HepG2 (cell line): Measurements from ENCODE around the gene RING1. TPM values are rescaled to one million over a fixed set of nuclear protein-coding genes. Genes with fewer than 3 reads are reported as not detected.
A peak's percentile ranks its signal among the peaks of the same experiment; 100 is the strongest.

Experiments used
- CTCF ChIP-seq: sonication (generic); formaldehyde crosslinking; IDR thresholded peaks from 2 replicates; pipeline ENCODE4 v1.5.0; 2020; ENCODE audit warnings: mild to moderate bottlenecking, missing genetic modification reagents, moderate library complexity
- HCFC1 ChIP-seq: fragments of 150-350 bp; IDR thresholded peaks from 2 replicates; pipeline ENCODE4 v1.6.1; 2014; ENCODE audit warnings: low read depth, low read length
- HDAC1 ChIP-seq: sonication (generic); formaldehyde crosslinking; IDR thresholded peaks from 2 replicates; pipeline ENCODE4 v1.5.1; 2020; ENCODE audit warnings: mild to moderate bottlenecking, missing genetic modification reagents
- HOXA3 ChIP-seq: sonication (generic); formaldehyde crosslinking; IDR thresholded peaks from 2 replicates; pipeline ENCODE4 v1.5.0; 2020; ENCODE audit warnings: missing genetic modification reagents
- NFATC3 ChIP-seq: sonication (generic); formaldehyde crosslinking; IDR thresholded peaks from 2 replicates; pipeline ENCODE4 v1.5.1; 2020; ENCODE audit warnings: mild to moderate bottlenecking, missing genetic modification reagents
- PAXIP1 ChIP-seq: sonication (generic); formaldehyde crosslinking; conservative IDR thresholded peaks from 2 replicates; pipeline ENCODE4 v1.4.0; 2020; ENCODE audit warnings: mild to moderate bottlenecking, missing genetic modification reagents, moderate library complexity
- POGZ ChIP-seq: sonication (generic); formaldehyde crosslinking; IDR thresholded peaks from 2 replicates; pipeline ENCODE4 v1.4.0; 2020; ENCODE audit warnings: mild to moderate bottlenecking, missing genetic modification reagents
- RFX3 ChIP-seq: IDR thresholded peaks from 2 replicates; pipeline ENCODE4 v1.6.1; 2016; ENCODE audit warnings: missing biosample characterization, missing genetic modification reagents
- SNAI1 ChIP-seq: sonication (generic); formaldehyde crosslinking; IDR thresholded peaks from 2 replicates; pipeline ENCODE4 v1.5.0; 2020; ENCODE audit warnings: mild to moderate bottlenecking, missing genetic modification reagents, borderline replicate concordance
- SRSF1 ChIP-seq: fragments of 200-400 bp; formaldehyde crosslinking; optimal IDR thresholded peaks from 2 replicates; pipeline ENCODE3; 2017; ENCODE audit warnings: mild to moderate bottlenecking, low read depth, low read length, moderate library complexity
- THYN1 ChIP-seq: sonication (generic); formaldehyde crosslinking; IDR thresholded peaks from 2 replicates; pipeline ENCODE4 v1.8.1; 2023; ENCODE audit warnings: low read depth, mild to moderate bottlenecking, moderate library complexity, missing genetic modification reagents, borderline replicate concordance
- ZNF136 ChIP-seq: sonication (generic); formaldehyde crosslinking; IDR thresholded peaks from 2 replicates; pipeline ENCODE4 v1.8.1; 2022; ENCODE audit warnings: low read depth, mild to moderate bottlenecking, moderate library complexity, missing genetic modification reagents
- ZNF407 ChIP-seq: sonication (generic); formaldehyde crosslinking; IDR thresholded peaks from one replicate; pipeline ENCODE4 v1.5.1; 2020; ENCODE audit warnings: mild to moderate bottlenecking, missing genetic modification reagents; ENCODE audit errors: not compliant biosample characterization
- ZNF724P ChIP-seq: sonication (generic); formaldehyde crosslinking; IDR thresholded peaks from 2 replicates; pipeline ENCODE4 v1.8.0; 2022; ENCODE audit warnings: missing genetic modification reagents, borderline replicate concordance
- ZNF749 ChIP-seq: sonication (generic); formaldehyde crosslinking; IDR thresholded peaks from 2 replicates; pipeline ENCODE4 v1.8.0; 2022; ENCODE audit warnings: mild to moderate bottlenecking, missing genetic modification reagents, moderate library complexity, borderline replicate concordance
- polyA plus RNA-seq, 8 experiments: library from polyadenylated mRNA; depleted of rRNA in 3 of 8; stranded (reverse) in 7 of 8; unstranded in 1 of 8; fragments of >200 nt; fragmentation: Illumina TruSeq in 4 of 8; extraction: Trizol in 4 of 8; gene quantifications; 2 replicates each; pipeline versions ENCODE4 v1.2.1 to v1.2.3, GENCODE V29; 2011 to 2016; ENCODE audit warnings: low read depth in 4 of 8, missing spikeins in 1 of 8, mixed read lengths in 1 of 8; ENCODE audit not compliant: insufficient read depth in 1 of 8
- total RNA-seq, 5 experiments: library from RNA; depleted of rRNA; stranded (reverse); fragments of >200 nt; fragmentation: Illumina TruSeq; extraction: Trizol; gene quantifications; 2 replicates each; pipeline ENCODE4 v1.2.3, GENCODE V29; 2016; ENCODE audit warnings: low read depth in 1 of 5

Gene RING1
- total and polyA plus RNA-seq, 2 of the 13 experiments (the other 11 are each of a cell fraction or from before 2014, with no cell fraction given), result 23.9 to 33.6 TPM

GRCh38 chr6:33249732-33250630 is 41.7 kb downstream of the RING1 start (continued):
- TF ChIP-seq POGZ (CRISPR knock-in tag) (no peak), CTCF (CRISPR knock-in tag) (no peak), PAXIP1 (CRISPR knock-in tag) (no peak), SNAI1 (no peak), ZNF407 (CRISPR knock-in tag) (no peak), ZNF749 (CRISPR knock-in tag) (no peak), THYN1 (CRISPR knock-in tag) (no peak), NFATC3 (0 out of 2 replicates have a peak, but pooled peaks have one; percentile 42), ZNF136 (no peak), HOXA3 (CRISPR knock-in tag) (no peak), HCFC1 (no peak), RFX3 (no peak), HDAC1 (CRISPR knock-in tag) (no peak), ZNF724P (CRISPR knock-in tag) (peak; percentile 4; the same call in 1 of the 2 replicates), SRSF1 (no peak)
